H9 (cell line): ENCODE results near the gene UGT1A3. TPM values are rescaled to one million over a fixed set of nuclear protein-coding genes. Genes with fewer than 3 reads are reported as not detected.

Source experiments
- DNase-seq: peaks from one replicate; pipeline ENCODE4 v3.0.0-alpha.2; 2017
- H2AFZ ChIP-seq: one replicate; pipeline ENCODE4 v1.6.1; 2013; ENCODE audit warnings: mild to moderate bottlenecking, low read length, control low read depth, moderate library complexity
- H2AK5ac ChIP-seq: 2 replicates; pipeline ENCODE4 v1.6.1; 2013; ENCODE audit warnings: low read length, control low read depth, mixed read lengths; ENCODE audit not compliant: insufficient read length
- H2BK120ac ChIP-seq: one replicate; pipeline ENCODE4 v1.6.1; 2013; ENCODE audit warnings: low read depth, mild to moderate bottlenecking, low read length, control low read depth, inconsistent platforms; ENCODE audit not compliant: poor library complexity, severe bottlenecking
- H2BK12ac ChIP-seq: 2 replicates; pipeline ENCODE4 v1.6.1; 2013; ENCODE audit warnings: low read length, control low read depth, mixed read lengths, low read depth; ENCODE audit not compliant: insufficient read length
- H2BK15ac ChIP-seq: 2 replicates; pipeline ENCODE4 v1.6.1; 2013; ENCODE audit warnings: low read depth, low read length, control low read depth
- H2BK20ac ChIP-seq: one replicate; pipeline ENCODE4 v1.6.1; 2013; ENCODE audit warnings: low read depth, mild to moderate bottlenecking, low read length, control low read depth, inconsistent platforms; ENCODE audit not compliant: poor library complexity, severe bottlenecking
- H2BK5ac ChIP-seq: 2 replicates; pipeline ENCODE4 v1.6.1; 2013; ENCODE audit warnings: low read length, control low read depth, mixed read lengths; ENCODE audit not compliant: insufficient read length
- H3K14ac ChIP-seq: 2 replicates; pipeline ENCODE4 v1.6.1; 2013; ENCODE audit warnings: low read length, control low read depth; ENCODE audit not compliant: insufficient read depth
- H3K18ac ChIP-seq: 2 replicates; pipeline ENCODE4 v1.6.1; 2013; ENCODE audit warnings: low read depth, mild to moderate bottlenecking, mixed read lengths, low read length, control low read depth; ENCODE audit not compliant: insufficient read length
- H3K23ac ChIP-seq: 2 replicates; pipeline ENCODE4 v1.6.1; 2013; ENCODE audit warnings: low read length, control low read depth, mixed read lengths, low read depth; ENCODE audit not compliant: insufficient read length
- H3K23me2 ChIP-seq: 2 replicates; pipeline ENCODE4 v1.6.1; 2013; ENCODE audit warnings: low read depth, mild to moderate bottlenecking, mixed read lengths, low read length, control low read depth; ENCODE audit not compliant: insufficient read length, poor library complexity, severe bottlenecking
- H3K27ac ChIP-seq: 2 replicates; pipeline ENCODE4 v1.5.1; 2013; ENCODE audit warnings: low read length, control low read depth, mixed read lengths, low read depth; ENCODE audit not compliant: insufficient read length
- H3K27me3 ChIP-seq: 2 replicates; pipeline ENCODE4 v1.6.1; 2013; ENCODE audit warnings: low read length, control low read depth, inconsistent platforms; ENCODE audit not compliant: insufficient read depth
- H3K4ac ChIP-seq: 2 replicates; pipeline ENCODE4 v1.6.1; 2013; ENCODE audit warnings: low read depth, mild to moderate bottlenecking, control low read depth, inconsistent platforms, low read length, moderate library complexity
- H3K4me1 ChIP-seq: 2 replicates; pipeline ENCODE4 v1.6.1; 2013; ENCODE audit warnings: low read length, control low read depth, inconsistent platforms; ENCODE audit not compliant: insufficient read depth
- H3K4me2 ChIP-seq: 2 replicates; pipeline ENCODE4 v1.6.1; 2013; ENCODE audit warnings: low read length, control low read depth, mixed read lengths; ENCODE audit not compliant: insufficient read length, insufficient read depth
- H3K56ac ChIP-seq: 2 replicates; pipeline ENCODE4 v1.6.1; 2013; ENCODE audit warnings: low read depth, mild to moderate bottlenecking, mixed read lengths, low read length, control low read depth; ENCODE audit not compliant: insufficient read length
- H3K79me1 ChIP-seq: 2 replicates; pipeline ENCODE4 v1.6.1; 2013; ENCODE audit warnings: low read depth, mild to moderate bottlenecking, moderate library complexity, low read length, control low read depth, inconsistent platforms; ENCODE audit not compliant: insufficient read depth, poor library complexity, severe bottlenecking
- H3K79me2 ChIP-seq: 2 replicates; pipeline ENCODE4 v1.6.1; 2013; ENCODE audit warnings: low read length, control low read depth, inconsistent platforms; ENCODE audit not compliant: insufficient read depth
- H3K9ac ChIP-seq: 2 replicates; pipeline ENCODE4 v1.6.1; 2013; ENCODE audit warnings: low read length, control low read depth, mixed read lengths; ENCODE audit not compliant: insufficient read length; ENCODE audit errors: extremely low read depth
- H3K9me3 ChIP-seq: one replicate; pipeline ENCODE4 v1.6.1; 2013; ENCODE audit warnings: low read depth, low read length, inconsistent platforms; ENCODE audit not compliant: control insufficient read depth
- H3T11ph ChIP-seq: one replicate; pipeline ENCODE4 v1.6.1; 2013; ENCODE audit warnings: mild to moderate bottlenecking, low read length, control low read depth, inconsistent platforms
- H4K20me1 ChIP-seq: one replicate; pipeline ENCODE4 v1.6.1; 2013; ENCODE audit not compliant: control insufficient read depth, insufficient read length, insufficient read depth
- H4K5ac ChIP-seq: 2 replicates; pipeline ENCODE4 v1.6.1; 2013; ENCODE audit warnings: low read depth, mild to moderate bottlenecking, mixed read lengths, low read length, control low read depth; ENCODE audit not compliant: insufficient read length
- H4K8ac ChIP-seq: replicated peaks from 2 replicates; pipeline ENCODE4 v1.6.1; 2013; ENCODE audit warnings: low read length, control low read depth, mixed read lengths, low read depth; ENCODE audit not compliant: insufficient read length
- H4K91ac ChIP-seq: 2 replicates; pipeline ENCODE4 v1.6.1; 2013; ENCODE audit warnings: low read depth, mild to moderate bottlenecking, moderate library complexity, mixed read lengths, low read length, control low read depth; ENCODE audit not compliant: insufficient read length
- H3K27ac Mint-ChIP-seq, 3 experiments: 2 replicates in 2 of 3; 3 replicates in 1 of 3; pipeline ENCODE4 v1.8.0; 2020 to 2021; ENCODE audit warnings: mixed read lengths in 3 of 3, mild to moderate bottlenecking in 1 of 3, moderate library complexity in 1 of 3
- H3K27me3 Mint-ChIP-seq: 2 replicates; pipeline ENCODE4 v1.8.0; 2021; ENCODE audit warnings: low read depth, mild to moderate bottlenecking, moderate library complexity, mixed read lengths
- H3K36me3 Mint-ChIP-seq, 3 experiments: 2 replicates in 2 of 3; 3 replicates in 1 of 3; pipeline ENCODE4 v1.8.0; 2020 to 2021; ENCODE audit warnings: low read depth in 3 of 3, mixed read lengths in 3 of 3; ENCODE audit not compliant: insufficient read depth in 1 of 3
- H3K4me1 Mint-ChIP-seq, 2 experiments: 2 replicates each; pipeline ENCODE4 v1.8.0; 2020; ENCODE audit warnings: mixed read lengths in 2 of 2
- H3K4me3 Mint-ChIP-seq, 2 experiments: 2 replicates in 1 of 2; 3 replicates in 1 of 2; pipeline ENCODE4 v1.8.0; 2020 to 2021; ENCODE audit warnings: mild to moderate bottlenecking in 2 of 2, mixed read lengths in 2 of 2, moderate library complexity in 1 of 2
- H3K9me3 Mint-ChIP-seq, 2 experiments: 2 replicates in 1 of 2; 3 replicates in 1 of 2; pipeline ENCODE4 v1.8.0; 2020; ENCODE audit warnings: mild to moderate bottlenecking in 2 of 2, mixed read lengths in 2 of 2, moderate library complexity in 1 of 2
- CTCF ChIP-seq: fragments of 200-600 bp; sonication (generic); conservative IDR thresholded peaks from 3 replicates; pipeline ENCODE4 v1.8.0; 2021; ENCODE audit warnings: antibody characterized with exemption, mild to moderate bottlenecking
- WGBS: extraction: QIAGEN DNeasy Blood & Tissue Kit; methylation state at CpG from one replicate; pipeline ENCODE4 v1.1.7; 2013; ENCODE audit warnings: missing lambda C conversion rate, low lambda C conversion rate, mixed read lengths; ENCODE audit not compliant: insufficient read length; ENCODE audit errors: extremely low coverage; 5-methylcytosine and 5-hydroxymethylcytosine counted together
- total RNA-seq: library from RNA; stranded (reverse); gene quantifications from 2 replicates; pipeline ENCODE4 v1.2.1, GENCODE V29; 2021

The UGT1A3 gene
- total RNA-seq, 1 experiment from 2014 or later: not detected

- no peak overlapping the region for H2BK5ac ChIP-seq
- no peak for TF ChIP-seq CTCF
- no peak overlapping the region for H3K27ac Mint-ChIP-seq
- no peak overlapping the region for H2BK120ac ChIP-seq
- H3K4me1 Mint-ChIP-seq: peaks cover 2 to 4% of the 10 kb centered on the region in 2 experiments; a peak in 3 of 4 replicates
- no peak overlapping the region for H3K27ac ChIP-seq
- no peak overlapping the region for H3K9ac ChIP-seq
- H3K9me3 ChIP-seq: no peaks in the 10 kb centered on the region
- no peak overlapping the region for H3K56ac ChIP-seq
- H3K27me3 Mint-ChIP-seq: peaks cover 9% of the 10 kb centered on the region
- peaks cover 10 to 11% of the 10 kb centered on the region in 2 experiments for H3K9me3 Mint-ChIP-seq
- H3K36me3 Mint-ChIP-seq: peaks cover 0 to 5% (median 4%) of the 10 kb centered on the region in 3 experiments; a peak in 3 of 7 replicates
- H4K5ac ChIP-seq: no peak overlapping the region
- no peak overlapping the region for H2BK12ac ChIP-seq
- H3K27me3 ChIP-seq: no peaks in the 10 kb centered on the region
- no peak overlapping the region for H3K23ac ChIP-seq
- no CpG with 5 or more reads among the region's 9 CpGs for WGBS
- H4K8ac ChIP-seq: no peak overlapping the region
- H4K20me1 ChIP-seq: no peaks in the 10 kb centered on the region
- no peak overlapping the region for H3K4me3 Mint-ChIP-seq
- no peak overlapping the region for H2AK5ac ChIP-seq
- no peak overlapping the region for H4K91ac ChIP-seq
- H3K14ac ChIP-seq: no peak overlapping the region
- H3K18ac ChIP-seq: no peak overlapping the region
- no peaks in the 10 kb centered on the region for H3K4me1 ChIP-seq
- H3K23me2 ChIP-seq: no peaks in the 10 kb centered on the region
- H3K79me1 ChIP-seq: no peaks in the 10 kb centered on the region
- no peaks in the 10 kb centered on the region for H3K79me2 ChIP-seq
- DNase-seq: no peak
- H3T11ph ChIP-seq: no peak overlapping the region
- H3K4ac ChIP-seq: no peak overlapping the region
- H2AFZ ChIP-seq: no peak overlapping the region
- no peak overlapping the region for H2BK20ac ChIP-seq
- H2BK15ac ChIP-seq: no peak overlapping the region
- no peak overlapping the region for H3K4me2 ChIP-seq
These were observed 67.4 kb downstream of the UGT1A3 start for GRCh38 chr2:233796254-233796653.
